Neural crest cell (in vitro differentiated cells): ENCODE results near the gene IQSEC2. TPM values are rescaled to one million over a fixed set of nuclear protein-coding genes. Genes with fewer than 3 reads are reported as not detected.

Experiments
- DNase-seq: peaks from one replicate; pipeline ENCODE4 v3.0.0; 2021; ENCODE audit warnings: low read depth, mixed read lengths, low spot score
- H3K27ac Mint-ChIP-seq: one replicate; pipeline ENCODE4 v1.8.0; 2021; ENCODE audit warnings: mild to moderate bottlenecking, mixed read lengths; ENCODE audit not compliant: unreplicated experiment
- H3K27me3 Mint-ChIP-seq: 2 replicates; pipeline ENCODE4 v1.8.0; 2021; ENCODE audit warnings: low read depth, mild to moderate bottlenecking, mixed read lengths
- H3K36me3 Mint-ChIP-seq: 2 replicates; pipeline ENCODE4 v1.8.0; 2021; ENCODE audit warnings: low read depth, mild to moderate bottlenecking, mixed read lengths
- H3K4me1 Mint-ChIP-seq: 2 replicates; pipeline ENCODE4 v1.8.0; 2021; ENCODE audit warnings: mixed read lengths
- H3K4me3 Mint-ChIP-seq: one replicate; pipeline ENCODE4 v1.8.0; 2021; ENCODE audit warnings: mild to moderate bottlenecking, mixed read lengths
- H3K9me3 Mint-ChIP-seq: 2 replicates; pipeline ENCODE4 v1.8.0; 2021; ENCODE audit warnings: mixed read lengths
- CTCF ChIP-seq: fragments of 200-600 bp; sonication (generic); conservative IDR thresholded peaks from 2 replicates; pipeline ENCODE4 v1.5.0; 2021; ENCODE audit warnings: antibody characterized with exemption, mild to moderate bottlenecking
- total RNA-seq: library from RNA; stranded (reverse); gene quantifications from 2 replicates; pipeline ENCODE4 v1.2.1, GENCODE V29; 2021

The IQSEC2 gene
- total RNA-seq, 1 donor from 2014 or later, result 1.7 TPM

GRCh38 chrX:53303195-53303594 is 21.8 kb upstream of the IQSEC2 start:
- DNase-seq, result no peak
- no peak for TF ChIP-seq CTCF

GRCh38 chrX:53300157-53300556 is 18.8 kb upstream of the IQSEC2 start:
- no peak overlapping the region for H3K27ac Mint-ChIP-seq
- no peaks in the 10 kb centered on the region for H3K27me3 Mint-ChIP-seq
- no peak for TF ChIP-seq CTCF
- H3K9me3 Mint-ChIP-seq, result no peaks in the 10 kb centered on the region
- no peaks in the 10 kb centered on the region for H3K36me3 Mint-ChIP-seq
- no peak overlapping the region for H3K4me3 Mint-ChIP-seq
- no peak for DNase-seq
- H3K4me1 Mint-ChIP-seq, result peaks cover 3% of the 10 kb centered on the region

More at GRCh38 chrX:53303195-53303594, 21.8 kb upstream of the IQSEC2 start:
- Mint-ChIP-seq H3K4me3 (no peak overlapping the region), H3K4me1 (peaks cover 3% of the 10 kb centered on the region), H3K27me3 (no peaks in the 10 kb centered on the region), H3K27ac (no peak overlapping the region), H3K36me3 (no peaks in the 10 kb centered on the region), H3K9me3 (no peaks in the 10 kb centered on the region)

- Mint-ChIP-seq H3K27ac (no peak overlapping the region), H3K36me3 (no peaks in the 10 kb centered on the region), H3K9me3 (no peaks in the 10 kb centered on the region), H3K4me1 (peaks cover 6% of the 10 kb centered on the region), H3K4me3 (no peak overlapping the region), H3K27me3 (no peaks in the 10 kb centered on the region)
- no peak for DNase-seq
- peak; percentile 27 for TF ChIP-seq CTCF
Observed at GRCh38 chrX:53294024-53294648, 12.8 kb upstream of the IQSEC2 start.

- DNase-seq, result no peak
- no peak overlapping the region for H3K4me3 Mint-ChIP-seq
- H3K27ac Mint-ChIP-seq, result no peak overlapping the region
- no peaks in the 10 kb centered on the region for H3K27me3 Mint-ChIP-seq
- no peak for TF ChIP-seq CTCF
- no peaks in the 10 kb centered on the region for H3K9me3 Mint-ChIP-seq
- no peaks in the 10 kb centered on the region for H3K36me3 Mint-ChIP-seq
- peaks cover 26% of the 10 kb centered on the region for H3K4me1 Mint-ChIP-seq
Observed at GRCh38 chrX:53291596-53291995, 10.2 kb upstream of the IQSEC2 start.

GRCh38 chrX:53290441-53291041 is 9.2 kb upstream of the IQSEC2 start:
- no peak for TF ChIP-seq CTCF
- Mint-ChIP-seq H3K36me3 (no peaks in the 10 kb centered on the region), H3K4me3 (no peak overlapping the region), H3K27me3 (no peaks in the 10 kb centered on the region), H3K9me3 (no peaks in the 10 kb centered on the region), H3K4me1 (peaks cover 26% of the 10 kb centered on the region), H3K27ac (no peak overlapping the region)
- no peak for DNase-seq
